Muscle layer of duodenum (tissue), 2 donors: ENCODE results near the gene ZNF324.
"Not testable (repeated sequence)": the region's sequence is repeated elsewhere in the genome, so short reads cannot be mapped to it uniquely, and the experiment has no call there.

Source experiments
- H3K27ac ChIP-seq: one replicate; pipeline ENCODE4 v1.7.0; 2013; ENCODE audit warnings: mild to moderate bottlenecking, low read length
- H3K27me3 ChIP-seq: one replicate; pipeline ENCODE4 v1.7.0; 2013; ENCODE audit warnings: low read depth, mild to moderate bottlenecking, control low read depth, low read length
- H3K36me3 ChIP-seq, 2 donors: one replicate each; pipeline ENCODE4 v1.7.0; 2013; ENCODE audit warnings: low read length in 2 of 2, control low read depth in 1 of 2, mild to moderate bottlenecking in 1 of 2; ENCODE audit not compliant: insufficient read depth in 2 of 2, control insufficient read depth in 1 of 2
- H3K4me1 ChIP-seq, 2 donors: one replicate each; pipeline ENCODE4 v1.7.0; 2013; ENCODE audit warnings: low read length in 2 of 2, mild to moderate bottlenecking in 2 of 2, control low read depth in 1 of 2, moderate library complexity in 1 of 2; ENCODE audit not compliant: insufficient read depth in 2 of 2, control insufficient read depth in 1 of 2
- H3K4me3 ChIP-seq, 2 donors: one replicate each; pipeline ENCODE4 v1.7.0; 2013; ENCODE audit warnings: low read length in 2 of 2, low read depth in 1 of 2, mild to moderate bottlenecking in 1 of 2
- H3K9me3 ChIP-seq, 2 donors: one replicate each; pipeline ENCODE4 v1.7.0; 2013; ENCODE audit warnings: low read length in 2 of 2, control low read depth in 1 of 2, mild to moderate bottlenecking in 1 of 2; ENCODE audit not compliant: control insufficient read depth in 1 of 2
- donor health status: healthy.

Gene ZNF324

GRCh38 chr19:58451358-58452101, 15.3 kb upstream of the ZNF324 start, which contains the start of gene ZNF324B:
TSS of gene ZNF324B (plus strand) at chr19:58451622. CDS start at chr19:58453702, 2,080 bp downstream.
- Histone ChIP-seq H3K9me3 (no peaks in the 10 kb centered on the region), H3K27me3 (no peaks in the 10 kb centered on the region), H3K36me3 (peaks cover 0 to 25% of the 10 kb centered on the region in 2 donors), H3K4me3 (peak within 1 kb of the TSS; percentile 76 to 91), H3K27ac (no peak within 1 kb of the TSS), H3K4me1 (peaks cover 5 to 10% of the 10 kb centered on the region in 2 donors)

DNA sequence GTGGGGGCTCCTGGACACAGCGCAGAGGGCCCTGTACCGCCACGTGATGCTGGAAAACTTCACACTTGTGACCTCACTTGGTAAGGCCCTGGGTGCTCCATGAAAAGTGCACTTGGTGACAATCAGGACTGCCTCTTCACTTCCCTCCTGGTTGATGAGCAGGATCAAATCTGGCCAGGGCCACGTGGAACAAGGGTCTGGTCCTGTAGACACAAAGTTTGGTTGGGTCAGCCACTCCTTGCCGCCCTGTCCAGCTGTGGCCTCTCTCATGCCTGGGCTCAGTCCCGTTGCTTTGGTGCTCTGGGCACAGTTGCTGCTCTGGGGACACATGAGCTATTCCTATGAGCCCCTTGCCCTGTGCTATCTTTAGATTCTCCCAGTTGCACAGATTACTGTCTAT, 13.1 kb upstream of the ZNF324 start:
- Histone ChIP-seq H3K27ac (no peak overlapping the region), H3K9me3 (no peaks in the 10 kb centered on the region), H3K36me3 (peaks cover 0 to 43% of the 10 kb centered on the region in 2 donors), H3K4me3 (no peak overlapping the region), H3K27me3 (no peaks in the 10 kb centered on the region), H3K4me1 (peaks cover 5 to 10% of the 10 kb centered on the region in 2 donors)

DNA sequence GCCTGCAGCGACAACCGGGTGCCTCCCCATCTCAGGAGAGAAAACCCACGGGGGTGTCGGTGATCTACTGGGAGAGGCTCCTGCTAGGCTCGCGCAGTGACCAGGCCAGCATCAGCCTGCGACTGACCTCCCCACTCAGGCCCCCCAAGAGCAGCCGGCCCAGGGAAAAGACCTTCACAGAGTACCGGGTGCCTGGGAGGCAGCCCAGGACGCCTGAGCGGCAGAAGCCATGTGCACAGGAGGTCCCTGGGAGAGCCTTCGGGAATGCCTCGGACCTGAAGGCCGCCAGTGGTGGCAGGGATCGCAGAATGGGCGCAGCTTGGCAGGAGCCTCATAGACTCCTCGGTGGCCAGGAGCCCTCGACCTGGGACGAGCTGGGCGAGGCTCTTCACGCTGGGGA, 11.6 kb upstream of the ZNF324 start:
- H3K36me3 ChIP-seq, result peaks cover 0 to 43% of the 10 kb centered on the region in 2 donors

DNA sequence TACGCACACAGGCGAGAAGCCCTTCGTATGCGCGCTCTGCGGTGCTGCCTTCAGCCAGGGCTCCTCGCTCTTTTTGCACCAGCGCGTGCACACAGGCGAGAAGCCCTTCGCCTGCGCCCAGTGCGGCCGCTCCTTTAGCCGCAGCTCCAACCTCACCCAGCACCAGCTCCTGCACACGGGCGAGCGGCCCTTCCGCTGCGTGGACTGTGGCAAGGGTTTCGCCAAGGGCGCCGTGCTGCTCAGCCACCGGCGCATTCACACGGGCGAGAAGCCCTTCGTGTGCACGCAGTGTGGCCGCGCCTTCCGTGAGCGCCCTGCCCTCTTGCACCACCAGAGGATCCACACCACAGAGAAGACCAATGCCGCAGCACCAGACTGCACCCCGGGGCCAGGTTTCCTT, 10.8 kb upstream of the ZNF324 start:
- peaks cover 0 to 5% of the 10 kb centered on the region in 2 donors for H3K4me1 ChIP-seq
- H3K4me3 ChIP-seq, result no peak overlapping the region
- H3K27me3 ChIP-seq, result no peaks in the 10 kb centered on the region
- H3K27ac ChIP-seq, result no peak overlapping the region
- H3K9me3 ChIP-seq, result no peaks in the 10 kb centered on the region
- H3K36me3 ChIP-seq, result peaks cover 0 to 43% of the 10 kb centered on the region in 2 donors

More for the DNA sequence above, 11.6 kb upstream of the ZNF324 start:
- H3K27me3 ChIP-seq, result no peaks in the 10 kb centered on the region
- H3K4me3 ChIP-seq, result no peak overlapping the region
- H3K9me3 ChIP-seq, result no peaks in the 10 kb centered on the region
- H3K4me1 ChIP-seq, result peaks cover 5 to 10% of the 10 kb centered on the region in 2 donors
- H3K27ac ChIP-seq, result no peak overlapping the region

GRCh38 chr19:58460039-58460438, 6.8 kb upstream of the ZNF324 start:
- no peaks in the 10 kb centered on the region for H3K4me1 ChIP-seq

DNA sequence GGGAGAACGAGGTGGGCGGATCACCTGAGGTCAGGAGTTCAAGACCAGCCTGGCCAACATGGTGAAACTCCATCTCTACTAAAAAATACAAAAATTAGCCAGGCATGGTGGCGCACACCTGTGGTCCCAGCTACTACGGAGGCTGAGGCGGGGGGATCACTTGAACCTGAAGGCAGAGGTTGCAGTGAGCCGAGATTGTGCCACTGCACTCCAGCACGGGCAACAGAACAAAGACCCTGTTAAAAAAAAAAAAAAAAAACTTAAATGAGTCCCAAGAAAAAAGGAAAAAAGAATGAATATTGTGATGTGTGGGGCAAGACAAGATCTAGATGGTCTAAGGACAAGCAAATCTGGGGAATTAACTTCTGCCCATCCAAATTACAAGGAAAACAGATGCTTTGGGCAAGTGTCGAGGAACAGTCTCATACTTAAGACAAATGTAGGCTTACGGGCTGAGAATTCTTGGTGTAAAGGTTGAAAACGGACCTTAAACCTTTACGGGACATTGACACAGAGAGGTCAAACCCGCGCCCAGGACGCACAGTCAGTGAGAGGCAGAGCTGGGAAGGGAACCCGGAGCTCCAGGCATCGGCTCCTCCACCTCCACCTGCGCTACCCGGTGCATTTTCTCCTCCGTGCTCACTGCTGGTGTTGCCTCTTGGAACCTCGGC, 656 bp upstream of the ZNF324 start:
- H3K27me3 ChIP-seq, result no peaks in the 10 kb centered on the region
- H3K27ac ChIP-seq, result no peak overlapping the region
- peak overlapping the region; percentile 66 to 98 for H3K4me3 ChIP-seq
- no peaks in the 10 kb centered on the region for H3K9me3 ChIP-seq
- H3K36me3 ChIP-seq, result peaks cover 0 to 3% of the 10 kb centered on the region in 2 donors
- H3K4me1 ChIP-seq, result peaks cover 4 to 13% of the 10 kb centered on the region in 2 donors

More at GRCh38 chr19:58460039-58460438, 6.8 kb upstream of the ZNF324 start:
- no peak overlapping the region for H3K4me3 ChIP-seq
- H3K27ac ChIP-seq, result no peak overlapping the region
- H3K36me3 ChIP-seq, result peaks cover 0 to 29% of the 10 kb centered on the region in 2 donors
- no peaks in the 10 kb centered on the region for H3K27me3 ChIP-seq
- H3K9me3 ChIP-seq, result no peaks in the 10 kb centered on the region

GRCh38 chr19:58468216-58468839, 1.4 kb downstream of the ZNF324 start:
- H3K27ac ChIP-seq, result no peak overlapping the region
- H3K9me3 ChIP-seq, result no peaks in the 10 kb centered on the region
- H3K27me3 ChIP-seq, result no peaks in the 10 kb centered on the region
- H3K4me3 ChIP-seq, result peak overlapping the region in 1 of 2 donors; percentile 98
- H3K36me3 ChIP-seq, result peaks cover 13 to 20% of the 10 kb centered on the region in 2 donors
- H3K4me1 ChIP-seq, result peaks cover 4 to 13% of the 10 kb centered on the region in 2 donors

DNA sequence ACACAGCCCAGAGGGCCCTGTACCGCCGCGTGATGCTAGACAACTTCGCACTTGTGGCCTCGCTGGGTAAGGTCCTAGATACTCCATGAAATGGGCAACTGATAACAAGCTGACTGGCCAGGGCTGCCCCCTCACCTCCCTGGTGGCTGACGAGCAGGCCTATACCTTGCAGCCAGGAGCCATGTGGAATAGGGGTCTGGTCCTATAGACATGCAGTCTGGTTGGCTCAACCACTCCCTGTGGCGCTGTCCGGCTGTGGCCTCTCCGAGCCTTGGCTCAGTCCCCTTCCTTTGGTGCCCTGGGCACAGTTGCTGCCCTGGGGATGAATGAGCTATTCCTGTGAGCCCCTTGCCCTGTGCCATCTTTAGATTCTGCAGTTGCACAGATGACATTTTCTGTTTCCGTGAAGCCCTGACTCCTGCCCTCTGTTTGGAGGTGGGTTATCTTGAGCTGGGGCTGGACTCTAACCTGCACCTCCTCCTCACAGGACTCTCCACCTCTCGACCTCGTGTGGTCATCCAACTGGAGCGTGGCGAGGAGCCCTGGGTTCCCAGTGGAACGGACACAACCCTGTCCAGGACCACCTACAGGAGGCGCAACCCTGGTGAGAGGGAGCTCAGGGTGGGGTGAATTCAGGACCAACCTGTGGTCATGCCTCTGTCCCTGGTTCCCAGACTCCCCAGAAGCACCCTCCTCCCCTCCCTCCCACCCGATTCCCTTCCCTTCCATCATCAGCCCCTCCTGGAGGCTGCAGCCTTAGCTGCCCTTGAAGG, 2.5 kb downstream of the ZNF324 start:
- Histone ChIP-seq H3K36me3 (peaks cover 13 to 24% of the 10 kb centered on the region in 2 donors), H3K4me1 (peaks cover 4 to 13% of the 10 kb centered on the region in 2 donors), H3K27ac (no peak overlapping the region), H3K4me3 (no peak overlapping the region), H3K9me3 (no peaks in the 10 kb centered on the region), H3K27me3 (no peaks in the 10 kb centered on the region)

DNA sequence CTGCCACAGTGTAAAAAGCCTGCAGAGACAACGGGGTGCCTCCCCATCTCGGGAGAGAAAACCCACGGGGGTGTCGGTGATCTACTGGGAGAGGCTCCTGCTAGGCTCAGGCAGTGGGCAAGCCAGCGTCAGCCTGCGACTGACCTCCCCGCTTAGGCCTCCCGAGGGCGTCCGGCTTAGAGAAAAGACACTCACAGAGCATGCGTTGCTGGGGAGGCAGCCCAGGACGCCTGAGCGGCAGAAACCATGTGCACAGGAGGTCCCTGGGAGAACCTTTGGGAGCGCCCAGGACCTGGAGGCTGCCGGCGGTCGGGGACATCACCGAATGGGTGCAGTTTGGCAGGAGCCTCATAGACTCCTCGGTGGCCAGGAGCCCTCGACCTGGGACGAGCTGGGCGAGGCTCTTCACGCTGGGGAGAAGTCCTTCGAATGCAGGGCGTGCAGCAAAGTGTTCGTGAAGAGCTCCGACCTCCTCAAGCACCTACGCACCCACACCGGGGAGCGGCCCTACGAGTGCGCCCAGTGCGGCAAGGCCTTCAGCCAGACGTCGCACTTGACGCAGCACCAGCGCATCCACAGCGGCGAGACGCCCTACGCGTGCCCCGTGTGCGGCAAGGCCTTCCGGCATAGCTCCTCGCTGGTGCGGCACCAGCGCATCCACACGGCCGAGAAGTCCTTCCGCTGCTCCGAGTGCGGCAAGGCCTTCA, 4.1 kb downstream of the ZNF324 start:
- H3K9me3 ChIP-seq, H3K27me3 ChIP-seq, H3K27ac ChIP-seq, H3K4me3 ChIP-seq: not testable (repeated sequence)
- Histone ChIP-seq H3K4me1 (peaks cover 4 to 18% of the 10 kb centered on the region in 2 donors), H3K36me3 (peaks cover 13 to 24% of the 10 kb centered on the region in 2 donors)

DNA sequence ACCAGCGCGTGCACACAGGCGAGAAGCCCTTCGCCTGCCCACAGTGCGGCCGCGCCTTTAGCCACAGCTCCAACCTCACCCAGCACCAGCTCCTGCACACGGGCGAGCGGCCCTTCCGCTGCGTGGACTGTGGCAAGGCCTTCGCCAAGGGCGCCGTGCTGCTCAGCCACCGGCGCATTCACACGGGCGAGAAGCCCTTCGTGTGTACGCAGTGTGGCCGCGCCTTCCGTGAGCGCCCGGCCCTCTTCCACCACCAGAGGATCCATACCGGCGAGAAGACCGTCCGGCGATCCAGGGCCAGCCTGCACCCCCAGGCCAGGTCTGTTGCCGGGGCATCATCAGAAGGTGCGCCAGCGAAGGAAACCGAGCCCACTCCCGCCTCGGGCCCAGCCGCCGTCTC, 4.9 kb downstream of the ZNF324 start:
- H3K27me3 ChIP-seq, result no peaks in the 10 kb centered on the region
- no peak overlapping the region for H3K27ac ChIP-seq
- no peaks in the 10 kb centered on the region for H3K9me3 ChIP-seq
- H3K4me3 ChIP-seq, result no peak overlapping the region
- H3K4me1 ChIP-seq, result peaks cover 5 to 20% of the 10 kb centered on the region in 2 donors
- H3K36me3 ChIP-seq, result peaks cover 13 to 24% of the 10 kb centered on the region in 2 donors
